ENCODE data around the gene AGTRAP. TPM values are rescaled to one million over a fixed set of nuclear protein-coding genes. Genes with fewer than 3 reads are reported as not detected.

The AGTRAP gene
- total and polyA plus RNA-seq, 2 of the 8 experiments (the other 6 are each of a cell fraction or from before 2014, with no cell fraction given): 69.7 to 192 TPM

- no peak overlapping the region for H4K91ac ChIP-seq (replicated peaks; ENCODE audit: insufficient read length, low read length)
- no peak overlapping the region for H2BK20ac ChIP-seq (ENCODE audit: low read length)
- peaks cover 0 to 16% (median 5%) of the 10 kb centered on the region in 4 experiments; a peak in 5 of 7 replicates for H3K4me1 ChIP-seq (replicated peaks in 1 of 4; ENCODE audit: control insufficient read depth in 3 of 4, insufficient read depth in 4 of 4, low read length in 3 of 4)
- H2BK15ac ChIP-seq (ENCODE audit: low read length): no peak overlapping the region
- H2AFZ ChIP-seq (ENCODE audit: low read length): no peak overlapping the region
- H3K79me2 ChIP-seq (ENCODE audit: control insufficient read depth in 1 of 2, insufficient read depth in 2 of 2, low read length in 2 of 2): no peaks in the 10 kb centered on the region
- H3K9ac ChIP-seq (replicated peaks in 1 of 4; ENCODE audit: extremely low read depth in 1 of 4, low read depth in 3 of 4, low read length in 3 of 4): no peak overlapping the region
- ChIA-PET CTCF (ENCODE audit: partially characterized antibody) (interaction anchor here (0.7 to 3.1 kb wide), 22 partner anchors 9 to 103 kb away, joined by 3 to 21 read pairs (median 5); partner anchors contain the start of genes AGTRAP and FBXO6), POLR2A (ENCODE audit: partially characterized antibody) (interaction anchor here (1.1 to 3.1 kb wide), 3 partner anchors 9 to 12 kb away, joined by 3 to 11 read pairs (median 4); no protein-coding TSS in a partner anchor)
- FAIRE-seq: no peak
- H3K27ac ChIP-seq (ENCODE audit: low read depth, low read length): no peak overlapping the region
- no peak overlapping the region for H4K5ac ChIP-seq (ENCODE audit: insufficient read length, low read depth, low read length)
- no peak overlapping the region for H3K14ac ChIP-seq (ENCODE audit: insufficient read length)
- H3K23ac ChIP-seq (ENCODE audit: insufficient read length): no peak overlapping the region
- no peaks in the 10 kb centered on the region for H3K27me3 ChIP-seq (replicated peaks in 1 of 4; ENCODE audit: control insufficient read depth in 3 of 4, extremely low read depth in 1 of 4, insufficient read depth in 3 of 4, low read length in 3 of 4)
- peak in 1 of 2 experiments; percentile 72 for DNase-seq (ENCODE audit: low read depth in 1 of 2, low spot score in 2 of 2)
- H3K9me3 ChIP-seq (ENCODE audit: insufficient read depth in 2 of 2, low read depth in 1 of 2, low read length in 1 of 2): no peaks in the 10 kb centered on the region
- peaks cover 0 to 7% of the 10 kb centered on the region in 2 experiments for H4K20me1 ChIP-seq (replicated peaks in 1 of 2; ENCODE audit: control insufficient read depth in 1 of 2, insufficient read depth in 2 of 2, low read length in 2 of 2)
- H3K4me3 ChIP-seq (ENCODE audit: extremely low read depth in 1 of 4, insufficient read depth in 2 of 4, low read depth in 3 of 4, low read length in 4 of 4): no peak overlapping the region
- H3K56ac ChIP-seq (replicated peaks; ENCODE audit: insufficient read length, low read depth, low read length): no peak overlapping the region
- H2BK120ac ChIP-seq (replicated peaks; ENCODE audit: low read depth, low read length): no peak overlapping the region
- peaks cover 2 to 25% (median 11%) of the 10 kb centered on the region in 4 experiments; a peak in 6 of 8 replicates for H3K36me3 ChIP-seq (ENCODE audit: control insufficient read depth in 2 of 4, insufficient read depth in 4 of 4, low read length in 3 of 4)
- H3K4me2 ChIP-seq (ENCODE audit: insufficient read depth in 1 of 2, low read depth in 2 of 2, low read length in 2 of 2): no peak overlapping the region
- no peak overlapping the region for H4K8ac ChIP-seq (ENCODE audit: extremely low read depth, insufficient read depth, low read length)
- no peak overlapping the region for H3K18ac ChIP-seq (ENCODE audit: extremely low read depth, low read length)
- no peaks in the 10 kb centered on the region for H3K79me1 ChIP-seq (ENCODE audit: low read depth, low read length)
- no peak overlapping the region for H2BK5ac ChIP-seq (ENCODE audit: low read depth, low read length)
- no peak overlapping the region for H2AK5ac ChIP-seq (ENCODE audit: low read depth, low read length)
- no peaks in the 10 kb centered on the region; the same call in 1 of the 2 replicates for H3K23me2 ChIP-seq (ENCODE audit: low read depth, low read length)
- H3K4ac ChIP-seq (replicated peaks; ENCODE audit: insufficient read length, low read depth, low read length): no peak overlapping the region
- H2BK12ac ChIP-seq (ENCODE audit: low read depth, low read length): 0 out of 2 replicates have a peak overlapping the region, but pooled peaks have one; percentile 60
- 81% methylated on average over 9 of the region's 9 CpGs; no CpG with 5 or more reads in 1 of the 2 experiments for WGBS, 2 experiments (ENCODE audit: extremely low coverage in 1 of 2, insufficient coverage in 1 of 2, insufficient read length in 1 of 2, insufficient replicate concordance in 2 of 2, low coverage in 1 of 2, low lambda C conversion rate in 2 of 2, missing lambda C conversion rate in 1 of 2)
- TF ChIP-seq, protein P1, sequence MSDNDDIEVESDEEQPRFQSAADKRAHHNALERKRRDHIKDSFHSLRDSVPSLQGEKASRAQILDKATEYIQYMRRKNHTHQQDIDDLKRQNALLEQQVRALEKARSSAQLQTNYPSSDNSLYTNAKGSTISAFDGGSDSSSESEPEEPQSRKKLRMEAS (IDR thresholded peaks at IDR 0.05): peak; percentile 75
- 0 out of 2 replicates have a peak, but pooled peaks have one; percentile 65 for TF ChIP-seq KDM1A (IDR thresholded peaks at IDR 0.05; ENCODE audit: borderline replicate concordance, low read length)
- TF ChIP-seq ATF2 (IDR thresholded peaks at IDR 0.05; ENCODE audit: low read length): no peak
- no peak for TF ChIP-seq CREB1 (IDR thresholded peaks at IDR 0.05)
- TF ChIP-seq NRF1 (IDR thresholded peaks at IDR 0.05; ENCODE audit: low read depth, low read length): no peak
- no peak for TF ChIP-seq POLR2A (IDR thresholded peaks at IDR 0.05; ENCODE audit: control extremely low read depth in 1 of 2, low read depth in 2 of 2, low read length in 2 of 2)
- TF ChIP-seq PHF8 (conservative IDR thresholded peaks at IDR 0.05; ENCODE audit: low read depth, low read length): no peak
- no peak for TF ChIP-seq CEBPB (IDR thresholded peaks at IDR 0.05; ENCODE audit: low read depth, low read length)
- TF ChIP-seq RAD21 (IDR thresholded peaks at IDR 0.05 in 1 of 2, conservative IDR thresholded peaks at IDR 0.05 in 1 of 2; ENCODE audit: low read depth in 2 of 2, low read length in 2 of 2): peak; percentile 83 to 86
These were observed 13.3 kb downstream of the AGTRAP start for GRCh38 chr1:11749203-11749689.

Measured in H1 (cell line).